ENCODE data around the gene FAM98A.

DNA sequence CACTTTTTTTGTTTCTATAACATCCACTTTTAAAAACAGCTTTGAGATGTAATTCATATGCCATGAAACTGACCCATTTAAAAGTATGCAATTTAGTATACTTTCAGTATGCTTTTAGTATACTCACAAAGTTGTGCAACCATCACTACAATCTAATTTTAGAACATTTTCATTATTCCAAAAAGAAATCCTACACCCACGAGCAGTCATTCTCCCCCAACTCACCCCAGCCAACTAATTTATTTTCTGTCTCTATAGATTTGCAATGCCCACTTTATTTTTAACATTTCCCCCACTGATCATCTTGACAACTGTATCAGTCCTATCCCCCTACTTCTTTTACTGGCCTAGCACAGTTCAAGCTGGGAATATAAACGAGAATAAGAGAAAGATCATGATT, 39.1 kb downstream of the FAM98A start:
- no peak for TF ChIP-seq CTCF (IDR thresholded peaks at IDR 0.05)
- no peak for TF ChIP-seq REST (IDR thresholded peaks at IDR 0.05)
- no peak for TF ChIP-seq POLR2A (IDR thresholded peaks at IDR 0.05; ENCODE audit: low read length)
- TF ChIP-seq SREBF2 (IDR thresholded peaks at IDR 0.05), result no peak
- TF ChIP-seq EP300 (IDR thresholded peaks at IDR 0.05), result no peak
- no peak for TF ChIP-seq CHD2 (IDR thresholded peaks at IDR 0.05; ENCODE audit: low read length, partially characterized antibody)
- TF ChIP-seq, protein P1, sequence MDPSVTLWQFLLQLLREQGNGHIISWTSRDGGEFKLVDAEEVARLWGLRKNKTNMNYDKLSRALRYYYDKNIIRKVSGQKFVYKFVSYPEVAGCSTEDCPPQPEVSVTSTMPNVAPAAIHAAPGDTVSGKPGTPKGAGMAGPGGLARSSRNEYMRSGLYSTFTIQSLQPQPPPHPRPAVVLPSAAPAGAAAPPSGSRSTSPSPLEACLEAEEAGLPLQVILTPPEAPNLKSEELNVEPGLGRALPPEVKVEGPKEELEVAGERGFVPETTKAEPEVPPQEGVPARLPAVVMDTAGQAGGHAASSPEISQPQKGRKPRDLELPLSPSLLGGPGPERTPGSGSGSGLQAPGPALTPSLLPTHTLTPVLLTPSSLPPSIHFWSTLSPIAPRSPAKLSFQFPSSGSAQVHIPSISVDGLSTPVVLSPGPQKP (IDR thresholded peaks at IDR 0.05; ENCODE audit: low read depth, low read length), result no peak

All from A549 (cell line).